H1 (cell line): ENCODE measurements around the gene SLC9A5. TPM values are rescaled to one million over a fixed set of nuclear protein-coding genes. Genes with fewer than 3 reads are reported as not detected.

ENCODE experiments used
- CBX5 ChIP-seq: fragments of 300-800, 300-1000 bp; sonication (generic); IDR thresholded peaks from 2 replicates; pipeline ENCODE4 v1.7.1; 2016; ENCODE audit warnings: antibody characterized with exemption, low read length, low read depth
- CHD7 ChIP-seq: fragments of 300-600 bp; sonication (generic); IDR thresholded peaks from 2 replicates; pipeline ENCODE4 v1.7.1; 2012; ENCODE audit warnings: low read length, moderate library complexity, mild to moderate bottlenecking, inconsistent platforms; ENCODE audit not compliant: insufficient replicate concordance
- EGR1 ChIP-seq: IDR thresholded peaks from 2 replicates; pipeline ENCODE4 v1.6.1; 2011; ENCODE audit warnings: low read depth, low read length, borderline replicate concordance
- RFX5 ChIP-seq: IDR thresholded peaks from 2 replicates; pipeline ENCODE4 v1.6.1; 2011; ENCODE audit warnings: low read depth, low read length, improper control_type of control experiment, borderline replicate concordance
- TAF1 ChIP-seq: IDR thresholded peaks from 2 replicates; pipeline ENCODE4 v1.6.1; 2011; ENCODE audit warnings: mild to moderate bottlenecking, low read depth, low read length
- YY1 ChIP-seq: IDR thresholded peaks from 2 replicates; pipeline ENCODE4 v1.6.1; 2011; ENCODE audit warnings: low read depth, mild to moderate bottlenecking, low read length
- polyA plus RNA-seq, 7 experiments: library from polyadenylated mRNA; depleted of rRNA in 3 of 7; stranded (reverse) in 5 of 7; unstranded in 2 of 7; fragments of >200 nt in 5 of 7; fragments of 200-250 nt in 2 of 7; gene quantifications; 1 replicate in 5 of 7; 2 replicates in 1 of 7; 4 replicates in 1 of 7; pipeline versions ENCODE4 v1.2.1 to v1.2.3, GENCODE V29; 2011 to 2013; ENCODE audit warnings: missing spikeins in 2 of 7, mixed read lengths in 2 of 7
- total RNA-seq: library from RNA; stranded (reverse); fragmentation: NEBNext Ultra II Directional; extraction: Animal tissue kit (Norgen Biotek cat#: 25700); gene quantifications from 2 replicates; pipeline ENCODE4 v1.2.1, GENCODE V29; 2021
- TF ChIP-seq, protein P1 (sequence below), 3 experiments: IDR thresholded peaks; 1 replicate in 2 of 3; 2 replicates in 1 of 3; pipeline versions ENCODE4 v1.5.1 to v1.6.1; 2011; ENCODE audit warnings: low read length in 3 of 3, mild to moderate bottlenecking in 3 of 3, inconsistent platforms in 2 of 3, low read depth in 1 of 3, moderate library complexity in 1 of 3; ENCODE audit not compliant: insufficient read depth in 1 of 3; ENCODE audit errors: control extremely low read depth in 1 of 3

The SLC9A5 gene
- total and polyA plus RNA-seq, 2 of the 8 experiments (the other 6 are each of a cell fraction or from before 2014, with no cell fraction given) = 7.9 to 8.6 TPM

DNA sequence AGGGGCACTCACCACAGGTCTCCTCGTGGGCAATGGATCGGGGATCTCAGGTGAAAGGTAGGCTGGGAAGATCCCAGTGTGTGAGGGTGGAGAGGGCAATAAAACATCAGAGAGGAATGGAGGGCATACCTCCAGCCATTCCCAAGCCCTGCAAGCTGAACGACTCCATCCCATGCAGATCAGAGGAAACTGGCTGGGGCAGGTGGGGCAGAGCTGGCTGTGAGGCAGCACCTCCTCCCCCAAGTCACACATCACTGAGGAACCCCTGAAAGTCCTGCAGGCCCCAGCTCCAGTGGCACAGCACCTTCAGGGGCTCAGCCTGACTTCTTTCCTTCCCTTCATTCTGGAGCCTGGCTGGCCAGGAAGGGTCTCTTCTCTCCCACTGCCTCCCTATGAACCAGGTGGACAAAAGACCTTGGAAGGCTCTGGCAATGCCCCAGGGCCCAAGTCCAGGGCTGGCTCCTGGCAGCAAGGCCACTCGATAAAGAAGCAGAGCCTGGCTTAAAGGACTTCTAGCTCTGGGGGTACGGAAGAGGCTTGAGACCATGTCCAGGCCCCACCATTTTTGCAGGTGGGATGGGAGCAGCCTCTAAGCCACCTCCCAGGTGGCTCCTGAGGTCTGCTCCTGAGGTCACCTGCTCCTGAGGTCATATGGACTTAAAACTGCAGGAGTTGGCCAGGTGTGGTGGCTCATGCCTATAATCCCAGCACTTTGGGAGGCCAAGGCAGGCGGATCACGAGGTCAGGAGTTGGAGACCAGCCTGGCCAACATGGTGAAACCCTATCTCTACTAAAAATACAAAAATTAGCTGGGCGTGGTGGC is 35.4 kb upstream of the SLC9A5 start (continued):
- TF ChIP-seq YY1 = no peak
- no peak for TF ChIP-seq EGR1
- no peak for TF ChIP-seq TAF1
- TF ChIP-seq, protein P1, sequence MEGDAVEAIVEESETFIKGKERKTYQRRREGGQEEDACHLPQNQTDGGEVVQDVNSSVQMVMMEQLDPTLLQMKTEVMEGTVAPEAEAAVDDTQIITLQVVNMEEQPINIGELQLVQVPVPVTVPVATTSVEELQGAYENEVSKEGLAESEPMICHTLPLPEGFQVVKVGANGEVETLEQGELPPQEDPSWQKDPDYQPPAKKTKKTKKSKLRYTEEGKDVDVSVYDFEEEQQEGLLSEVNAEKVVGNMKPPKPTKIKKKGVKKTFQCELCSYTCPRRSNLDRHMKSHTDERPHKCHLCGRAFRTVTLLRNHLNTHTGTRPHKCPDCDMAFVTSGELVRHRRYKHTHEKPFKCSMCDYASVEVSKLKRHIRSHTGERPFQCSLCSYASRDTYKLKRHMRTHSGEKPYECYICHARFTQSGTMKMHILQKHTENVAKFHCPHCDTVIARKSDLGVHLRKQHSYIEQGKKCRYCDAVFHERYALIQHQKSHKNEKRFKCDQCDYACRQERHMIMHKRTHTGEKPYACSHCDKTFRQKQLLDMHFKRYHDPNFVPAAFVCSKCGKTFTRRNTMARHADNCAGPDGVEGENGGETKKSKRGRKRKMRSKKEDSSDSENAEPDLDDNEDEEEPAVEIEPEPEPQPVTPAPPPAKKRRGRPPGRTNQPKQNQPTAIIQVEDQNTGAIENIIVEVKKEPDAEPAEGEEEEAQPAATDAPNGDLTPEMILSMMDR (IDR thresholded peaks at IDR 0.05; ENCODE audit: control extremely low read depth in 1 of 3, insufficient read depth in 1 of 3, low read depth in 1 of 3, low read length in 3 of 3) = no peak
- no peak for TF ChIP-seq CBX5
- TF ChIP-seq RFX5 = no peak
- no peak for TF ChIP-seq CHD7
- TF ChIP-seq, all 59 proteins: peak for 0
